GM18868 (cell line): ENCODE measurements around the gene ZNF747.

Experiments used
- ATAC-seq: cut with Tn5 transposase; IDR thresholded peaks from one replicate; pipeline ENCODE4 v1.9.1; 2021; ENCODE audit warnings: mild to moderate bottlenecking, moderate library complexity; ENCODE audit not compliant: unreplicated experiment

ZNF747 gene

DNA sequence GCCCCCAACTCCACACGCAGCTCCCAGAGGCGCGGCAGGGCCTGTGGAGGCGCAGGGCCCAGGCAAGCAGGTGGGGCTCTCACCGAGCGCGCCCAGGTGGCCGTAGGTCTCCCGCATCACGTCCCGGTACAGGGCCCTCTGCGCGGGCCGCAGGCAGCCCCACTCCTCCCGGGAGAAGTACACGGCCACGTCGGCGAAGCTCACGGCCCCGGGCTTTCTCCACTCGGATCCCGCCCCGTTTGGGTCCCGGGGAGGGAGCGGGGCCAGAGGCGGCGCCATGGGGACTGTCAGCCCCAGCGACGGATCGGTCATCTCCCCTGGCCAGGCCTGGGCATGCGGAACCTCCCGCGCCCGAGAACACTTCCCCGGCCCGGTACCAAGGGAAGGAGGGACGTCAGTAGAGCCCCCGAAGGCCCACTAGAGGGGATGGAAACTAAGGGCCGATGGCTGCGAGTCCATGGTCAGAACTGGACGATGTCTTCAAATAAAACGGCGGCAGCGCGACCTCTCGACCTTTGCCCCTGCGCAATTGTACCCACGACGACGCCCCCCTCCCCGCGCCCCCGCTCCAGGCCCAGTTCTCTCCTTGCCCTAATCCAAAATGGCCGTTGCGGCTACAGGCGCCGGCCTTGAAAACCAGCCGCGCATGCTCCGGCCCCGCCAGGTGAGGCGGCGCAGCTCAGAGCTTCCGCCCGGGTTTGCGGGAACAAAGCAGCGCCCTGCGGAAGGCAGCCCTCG, at the start of gene ZNF747:
ZNF747 (minus strand) TSS at position 491 of the 738 bp plus-strand sequence; CDS start at position 312, 179 bp downstream.
- ATAC-seq: peak; percentile 63

DNA sequence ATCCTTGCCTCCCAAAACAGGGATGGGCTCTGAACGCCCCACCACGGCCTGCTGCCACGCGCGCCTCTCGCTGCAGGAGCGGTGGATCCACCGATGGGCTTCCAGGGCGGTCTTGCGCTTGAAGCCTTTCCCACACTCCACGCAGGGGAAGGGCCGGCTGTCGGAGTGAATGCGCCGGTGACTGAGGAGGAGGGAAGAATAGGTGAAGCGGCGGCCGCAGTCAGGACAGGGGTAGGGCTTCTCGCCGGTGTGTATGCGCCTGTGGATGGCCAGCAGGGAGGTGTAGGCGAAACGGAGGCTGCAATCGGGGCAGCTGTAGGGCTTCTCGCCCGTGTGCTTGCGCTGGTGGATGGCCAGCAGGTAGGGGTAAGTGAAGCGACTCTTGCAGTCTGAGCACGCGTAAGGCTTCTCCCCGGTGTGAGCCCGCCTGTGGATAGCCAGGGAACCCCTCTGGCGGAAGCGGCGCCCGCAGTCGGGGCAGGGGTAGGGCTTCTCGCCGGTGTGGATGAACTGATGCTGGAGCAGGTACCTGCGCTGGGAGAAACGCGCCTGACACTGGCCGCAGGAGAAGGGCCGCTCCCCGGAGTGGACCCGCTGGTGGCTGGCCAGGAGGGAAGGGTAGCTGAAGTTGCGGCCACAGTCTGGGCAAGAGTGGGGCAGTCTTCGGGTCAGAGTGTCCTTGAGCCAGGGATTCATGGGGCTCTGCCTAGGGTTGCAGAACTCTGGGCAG, 48.1 kb upstream of the ZNF747 start:
- no peak for ATAC-seq

DNA sequence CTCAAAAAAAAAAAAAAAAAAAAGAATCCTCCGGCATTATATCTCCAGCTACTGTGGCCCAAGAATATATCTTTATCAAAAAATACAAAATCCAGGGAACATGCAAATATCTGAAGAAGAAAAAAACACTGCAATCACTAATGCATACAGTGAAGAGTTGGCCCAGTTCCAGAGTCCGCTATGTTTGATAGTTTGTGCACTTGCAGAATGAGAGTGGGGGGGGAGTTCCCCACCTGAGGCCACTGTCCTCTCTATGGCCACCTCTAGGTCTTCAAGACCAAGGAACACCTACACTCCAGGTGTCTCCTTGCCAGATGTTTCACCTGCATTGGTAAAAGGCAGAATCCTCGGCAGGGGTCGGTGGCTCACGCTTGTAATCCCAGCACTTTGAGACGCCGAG, 46.8 kb upstream of the ZNF747 start:
- no peak for ATAC-seq

DNA sequence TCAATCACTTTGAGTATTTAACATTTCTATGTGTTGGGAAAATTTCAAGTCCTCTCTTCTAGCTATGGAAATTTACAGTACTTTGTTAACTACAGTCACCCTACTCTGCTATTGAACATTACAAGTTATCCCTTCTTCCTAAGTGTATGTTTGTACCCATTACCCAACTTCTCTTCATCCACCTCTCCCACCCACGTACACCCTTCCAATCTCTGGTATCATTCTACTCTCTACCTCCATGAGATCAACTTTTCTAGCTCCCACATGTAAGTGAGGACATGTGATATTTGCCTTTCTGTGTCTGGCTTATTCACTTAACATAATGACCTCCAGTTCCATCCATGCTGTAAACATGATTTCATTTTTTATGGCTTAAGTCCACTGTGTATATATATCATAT, 40.0 kb upstream of the ZNF747 start:
- ATAC-seq: no peak

DNA sequence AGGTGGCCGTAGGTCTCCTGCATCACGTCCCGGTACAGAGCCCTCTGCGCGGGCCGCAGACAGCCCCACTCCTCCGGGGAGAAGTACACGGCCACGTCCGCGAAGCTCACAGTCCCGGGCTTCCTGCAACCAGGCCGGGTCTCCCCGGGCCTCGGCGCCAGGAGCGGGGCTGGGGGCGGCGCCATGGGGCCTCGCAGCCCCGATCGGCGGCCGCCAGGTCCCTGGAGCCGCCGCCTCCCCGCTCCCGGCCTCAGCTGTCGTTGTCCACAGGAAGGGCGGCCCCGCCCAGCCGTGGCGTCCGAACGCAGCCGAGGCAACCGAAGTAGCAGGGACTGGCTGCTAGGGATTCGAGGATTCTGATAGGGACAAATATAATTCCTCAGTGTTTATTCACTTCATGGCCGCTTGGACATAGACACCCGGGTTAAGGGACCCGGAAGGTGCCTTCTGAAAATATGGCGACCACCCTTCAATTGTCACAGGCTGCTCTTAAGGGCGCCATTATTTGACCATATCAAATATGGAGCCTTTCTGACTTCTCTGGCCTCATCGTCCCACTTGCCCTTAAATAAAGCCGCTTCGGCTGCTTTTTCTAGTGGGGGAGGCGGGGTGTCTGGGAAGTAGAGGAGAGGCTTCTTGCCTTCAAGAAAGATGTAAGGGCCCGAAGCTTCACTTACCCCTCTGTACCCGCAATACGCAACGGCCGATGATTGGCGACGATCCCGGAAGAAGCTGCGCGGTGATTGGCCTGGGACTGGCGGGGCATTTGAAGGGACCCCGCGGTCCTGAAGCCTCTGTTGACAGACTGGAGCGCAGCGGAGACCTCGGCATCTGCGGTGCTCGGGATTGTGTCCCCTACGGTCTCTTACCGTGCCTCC, 37.0 kb upstream of the ZNF747 start, which contains the start of gene ZNF688:
ZNF688 (minus strand) TSS at position 270 of the 878 bp plus-strand sequence; CDS start at position 185, 85 bp downstream.
- ATAC-seq: peak; percentile 78

DNA sequence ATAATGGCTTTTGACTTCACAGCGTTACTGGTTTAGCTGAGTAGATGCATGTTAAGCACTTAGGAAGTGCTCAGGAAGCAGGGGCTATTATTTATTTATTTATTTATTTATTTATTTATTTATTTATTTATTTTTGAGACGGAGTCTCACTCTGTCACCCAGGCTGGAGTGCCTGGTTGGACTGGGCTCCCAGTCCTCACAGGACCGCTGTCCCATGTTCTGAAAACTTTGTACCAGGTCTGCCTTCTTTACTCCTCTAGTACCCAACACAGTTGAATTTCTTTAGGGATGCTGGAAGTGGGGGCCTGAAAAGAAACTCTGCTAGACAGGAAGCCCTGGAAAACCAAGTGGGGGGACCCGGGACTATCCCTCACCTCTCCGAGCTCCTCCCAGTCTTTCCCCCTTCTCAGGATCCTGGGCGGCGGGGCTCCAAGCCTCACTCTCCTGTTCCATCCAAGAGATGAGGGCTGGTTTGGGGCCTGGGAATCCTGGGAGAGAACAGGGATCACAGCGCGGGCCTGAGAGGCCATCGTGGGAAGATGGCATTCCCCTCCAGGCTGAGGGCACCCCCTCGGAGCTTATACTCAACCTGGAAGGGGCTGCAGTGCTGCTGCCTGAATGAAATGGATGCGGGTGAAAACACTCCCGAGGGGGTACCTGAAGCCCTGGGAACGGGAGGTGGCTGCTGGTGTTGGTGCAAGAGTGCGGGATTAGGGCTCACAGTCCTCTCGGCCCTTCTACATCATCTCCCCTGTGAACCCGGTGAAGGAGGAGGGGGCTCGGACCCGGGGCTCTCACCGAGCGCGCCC, 36.2 kb upstream of the ZNF747 start:
- ATAC-seq: no peak

DNA sequence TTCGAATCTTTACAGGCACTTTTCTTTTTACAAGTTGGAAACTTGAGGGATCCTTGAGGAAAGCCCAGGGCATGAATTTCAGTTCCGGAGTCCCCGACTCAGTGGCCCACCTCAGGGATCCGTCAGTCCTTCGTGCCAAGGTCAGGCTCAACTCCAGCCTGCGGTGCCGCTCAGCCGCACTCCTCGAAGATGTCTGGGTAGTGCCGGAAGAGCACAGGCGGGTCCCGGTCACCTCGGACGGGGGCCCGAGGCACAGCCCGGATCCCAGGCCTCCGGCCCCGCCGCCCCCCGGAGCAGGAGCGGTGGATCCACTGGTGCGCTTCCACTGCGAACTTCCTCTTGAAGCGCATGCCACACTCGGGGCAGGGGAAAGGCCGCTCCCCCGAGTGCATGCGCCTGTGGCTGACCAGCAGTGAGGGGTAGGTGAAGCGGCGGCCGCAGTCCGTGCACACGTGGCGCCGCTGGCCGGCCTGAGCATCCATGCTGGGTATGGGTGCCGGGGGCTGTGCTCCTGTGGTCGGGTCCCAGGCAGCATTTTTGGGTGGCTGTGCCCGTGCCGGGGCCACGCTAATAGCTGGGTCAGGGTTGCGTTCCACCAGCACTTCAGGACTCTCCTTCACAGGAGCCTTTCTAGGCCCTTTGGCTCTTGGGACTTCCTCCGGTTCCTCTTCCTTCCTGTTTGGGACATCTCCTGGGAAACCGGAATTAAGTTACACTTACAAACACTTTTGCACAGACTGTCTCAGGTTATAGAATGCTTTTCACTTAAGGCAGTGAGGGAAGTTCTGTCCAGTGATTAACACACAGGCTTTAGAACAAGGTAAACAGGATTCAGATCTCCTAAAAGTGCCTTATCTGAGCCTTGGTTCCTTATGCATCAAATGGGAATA, 35.3 kb upstream of the ZNF747 start:
- no peak for ATAC-seq

DNA sequence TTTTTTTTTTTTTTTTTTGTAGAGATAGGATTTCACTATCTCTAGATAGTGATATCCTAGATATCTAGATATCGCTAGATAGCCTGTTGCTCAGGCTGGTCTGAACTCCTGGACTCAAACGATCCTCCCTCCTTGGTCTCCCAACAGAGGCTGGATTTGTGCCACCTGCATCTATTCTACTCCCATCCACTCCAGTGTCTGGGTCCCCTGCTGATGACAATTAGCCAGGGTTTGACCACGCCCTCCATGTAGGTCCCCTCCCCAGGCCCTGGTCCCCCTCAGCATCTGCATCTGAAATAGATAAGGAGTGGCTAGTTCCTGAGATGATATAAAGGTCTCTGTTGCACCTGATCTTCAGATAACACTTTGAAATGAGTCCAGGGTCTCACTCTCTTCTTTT, 34.6 kb upstream of the ZNF747 start:
- ATAC-seq: no peak

DNA sequence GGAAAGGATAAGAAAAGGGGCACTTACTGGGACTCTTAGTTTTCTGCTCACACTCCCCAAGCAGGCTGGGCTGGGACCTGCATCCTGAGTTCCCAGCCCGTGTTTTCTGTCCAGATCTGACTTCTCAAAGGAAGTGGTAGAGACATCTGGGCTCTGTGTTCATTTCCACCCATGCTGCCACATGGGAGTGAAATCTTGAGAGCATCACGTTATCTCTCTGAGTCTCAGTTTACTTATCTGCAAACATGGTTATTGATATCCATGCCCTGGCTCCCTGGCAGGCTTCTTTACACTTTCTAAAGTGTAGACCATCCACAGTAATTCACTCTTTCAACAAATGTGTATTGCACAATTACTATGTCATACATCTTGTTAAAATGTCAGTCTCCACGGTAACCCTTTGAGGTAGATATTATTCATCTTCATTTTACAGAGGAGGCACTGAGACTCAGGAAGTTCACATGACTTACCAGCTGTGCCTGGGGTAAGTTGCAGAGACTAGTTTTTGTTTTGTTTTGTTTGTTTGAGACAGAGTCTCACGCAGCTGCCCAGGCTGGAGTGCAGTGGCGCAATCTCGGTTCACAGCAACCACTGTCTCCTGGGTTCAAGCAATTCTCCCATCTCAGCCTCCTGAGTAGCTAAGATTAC, 33.5 kb upstream of the ZNF747 start:
- no peak for ATAC-seq

DNA sequence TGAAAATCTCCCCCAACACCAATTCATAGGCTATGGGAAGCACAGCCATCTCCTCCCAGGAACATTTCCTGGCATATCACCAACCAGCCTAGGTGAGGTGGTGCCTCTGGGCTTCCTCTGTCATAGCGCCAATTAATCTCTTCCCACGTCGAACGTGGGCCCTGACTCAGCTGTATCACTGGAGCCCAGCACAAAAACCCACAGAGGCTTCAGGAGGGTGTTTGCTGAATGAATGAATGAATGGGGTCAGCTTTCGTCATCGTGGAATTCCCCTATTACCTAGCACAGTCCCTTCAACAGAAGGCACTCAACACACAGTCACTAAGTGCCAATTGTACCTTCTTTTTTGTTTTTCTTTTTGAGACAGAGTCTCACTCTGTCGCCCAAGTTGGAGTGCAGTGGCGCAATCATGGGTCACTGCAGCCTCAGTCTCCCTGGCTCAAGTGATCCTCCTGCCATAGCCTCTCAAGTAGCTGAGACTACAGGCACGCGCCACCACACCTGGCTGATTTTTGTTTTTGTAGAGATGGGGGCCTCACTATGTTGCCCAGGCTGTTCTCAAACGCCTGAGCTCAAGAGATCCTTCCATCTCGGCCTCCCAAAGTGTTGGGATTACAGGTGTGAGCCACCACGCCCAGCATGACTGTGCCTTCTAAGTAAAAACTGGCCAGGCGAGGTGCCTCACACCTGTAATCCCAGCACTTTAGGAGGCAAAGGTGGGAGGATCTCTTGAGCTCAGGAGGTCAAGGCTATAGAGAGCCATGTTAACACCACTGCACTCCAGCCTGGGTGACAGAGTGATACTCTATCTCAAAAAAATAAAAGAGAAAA, 32.7 kb upstream of the ZNF747 start:
- no peak for ATAC-seq

DNA sequence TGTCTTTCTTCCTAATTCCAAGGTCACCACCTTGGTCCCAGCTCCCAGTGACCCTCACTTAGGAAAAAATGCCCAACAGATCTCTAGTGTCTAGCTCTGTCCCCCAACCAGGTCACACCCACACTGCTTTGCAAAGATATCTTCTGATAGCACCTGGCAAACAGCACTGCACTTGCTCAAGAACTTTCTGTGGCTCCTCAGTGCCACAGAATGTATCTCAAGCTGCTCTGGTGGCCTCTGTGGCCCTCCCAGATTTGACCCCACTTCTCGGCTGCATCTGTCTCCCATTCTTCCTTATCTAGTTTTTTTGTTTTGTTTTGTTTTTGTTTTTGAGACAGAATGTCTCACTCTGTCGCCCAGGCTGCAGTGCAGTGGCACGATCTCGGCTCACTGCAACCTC, 31.9 kb upstream of the ZNF747 start:
- ATAC-seq: no peak

DNA sequence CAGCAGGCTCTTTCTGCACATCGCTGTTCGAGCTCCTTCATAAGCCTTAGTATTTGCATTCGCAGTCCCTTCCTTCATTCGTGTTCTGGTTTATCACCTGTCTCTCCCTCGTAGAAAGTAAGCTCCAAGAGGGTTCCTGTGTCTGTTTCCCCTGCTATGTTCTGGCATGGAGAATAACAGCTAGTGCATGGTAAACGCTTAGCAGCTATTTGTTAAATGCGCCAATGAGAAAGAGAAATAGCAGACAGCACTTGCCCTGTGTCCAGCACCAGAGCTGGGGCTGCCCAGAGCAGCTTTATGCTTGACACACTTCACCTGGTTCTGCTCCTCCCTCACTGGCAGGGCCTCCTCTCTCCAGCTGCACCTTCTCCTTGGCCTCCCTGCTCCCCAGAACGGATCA, 31.3 kb upstream of the ZNF747 start:
- ATAC-seq: no peak

DNA sequence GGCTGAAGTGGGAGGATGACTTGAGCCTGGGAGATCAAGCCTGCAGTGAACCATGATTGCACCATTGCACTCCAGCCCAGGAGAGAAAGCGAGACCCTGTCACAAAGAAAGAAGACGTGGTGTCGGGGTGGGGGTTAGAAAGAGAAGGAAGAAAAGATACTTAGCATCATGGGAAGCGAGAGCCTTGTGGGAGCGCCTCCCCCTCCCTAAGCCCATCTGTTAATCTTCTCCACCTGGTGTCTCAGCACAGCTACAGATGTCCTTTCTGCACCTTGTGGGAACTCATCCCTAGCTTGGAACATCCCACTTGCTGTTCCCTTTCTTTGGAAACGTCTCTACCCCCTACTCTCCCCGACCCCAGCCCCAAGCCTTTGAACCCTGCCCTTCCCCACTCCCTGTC, 30.9 kb upstream of the ZNF747 start:
- no peak for ATAC-seq

DNA sequence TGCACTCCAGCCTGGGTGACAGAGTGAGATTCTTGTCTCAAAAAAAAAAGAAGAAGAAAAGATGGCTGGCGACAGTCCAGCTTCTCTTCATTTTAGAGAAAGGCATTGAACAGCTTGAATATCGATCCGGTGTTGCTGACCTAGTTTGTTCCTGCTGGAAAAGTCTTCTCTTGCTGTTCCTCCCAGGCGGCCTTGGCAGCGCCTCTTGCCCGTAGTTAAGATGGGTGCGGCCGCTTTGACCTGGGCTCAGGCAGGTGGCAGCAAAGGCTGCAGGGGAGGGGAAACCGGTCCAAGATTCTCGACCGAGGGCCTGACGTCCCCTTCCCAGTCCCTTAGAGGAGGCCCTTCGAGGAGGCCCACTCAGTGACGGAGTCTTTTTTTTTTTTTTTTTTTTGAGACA, 27.4 kb upstream of the ZNF747 start:
- ATAC-seq: no peak

DNA sequence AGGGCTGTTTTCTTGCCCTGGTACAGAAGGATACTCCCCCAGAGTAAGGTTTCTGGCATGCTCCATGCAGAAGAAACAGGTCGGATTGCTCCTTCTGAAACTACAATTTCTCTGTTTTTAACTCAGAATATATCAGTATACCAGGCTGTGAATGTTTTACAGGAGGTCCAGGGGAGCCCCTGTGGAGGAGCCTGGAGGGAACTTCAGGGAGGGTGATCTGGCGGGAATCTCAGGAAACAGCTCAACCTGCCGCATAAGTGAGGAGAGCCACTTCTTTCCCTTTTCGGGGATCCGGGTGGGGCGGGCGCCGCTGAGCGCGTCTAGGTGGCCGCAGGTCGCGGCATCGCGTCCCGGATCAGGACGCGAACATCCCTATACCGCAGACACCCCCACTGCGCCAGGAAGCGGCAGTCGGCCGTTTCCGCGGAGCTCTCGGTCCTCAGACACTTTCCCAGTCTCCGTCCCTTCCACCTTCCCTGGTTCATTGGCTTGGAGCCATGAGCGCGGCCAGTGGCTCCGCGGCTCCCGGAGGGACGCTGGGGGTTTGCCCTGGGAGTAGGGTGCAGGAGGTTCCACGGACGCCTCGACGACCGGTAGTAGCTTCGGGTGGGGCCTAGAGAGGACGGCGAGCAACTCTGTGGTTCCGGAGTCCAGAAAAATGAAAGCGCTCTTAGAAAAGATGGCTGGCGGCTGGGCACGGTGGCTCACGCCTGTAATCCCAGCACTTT, 26.6 kb upstream of the ZNF747 start:
- no peak for ATAC-seq

DNA sequence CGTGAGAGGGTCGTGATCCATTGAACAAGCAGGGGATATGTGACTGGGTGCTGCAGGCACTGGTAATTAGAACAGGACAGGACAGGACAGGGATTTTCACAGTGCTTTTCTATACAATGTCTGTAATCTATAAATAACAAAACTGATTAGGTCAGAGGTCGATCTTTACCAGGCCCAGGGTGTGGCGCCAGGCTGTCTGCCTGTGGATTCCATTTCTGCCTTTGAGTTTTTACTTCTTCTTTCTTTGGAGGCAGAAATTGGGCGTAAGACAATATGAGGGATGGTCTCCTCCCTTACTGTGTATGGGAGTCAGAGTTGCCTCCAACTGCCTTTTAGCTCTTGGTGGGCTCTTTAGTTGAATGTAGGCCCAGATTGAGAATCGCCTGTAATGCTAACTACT, 25.0 kb upstream of the ZNF747 start:
- no peak for ATAC-seq

DNA sequence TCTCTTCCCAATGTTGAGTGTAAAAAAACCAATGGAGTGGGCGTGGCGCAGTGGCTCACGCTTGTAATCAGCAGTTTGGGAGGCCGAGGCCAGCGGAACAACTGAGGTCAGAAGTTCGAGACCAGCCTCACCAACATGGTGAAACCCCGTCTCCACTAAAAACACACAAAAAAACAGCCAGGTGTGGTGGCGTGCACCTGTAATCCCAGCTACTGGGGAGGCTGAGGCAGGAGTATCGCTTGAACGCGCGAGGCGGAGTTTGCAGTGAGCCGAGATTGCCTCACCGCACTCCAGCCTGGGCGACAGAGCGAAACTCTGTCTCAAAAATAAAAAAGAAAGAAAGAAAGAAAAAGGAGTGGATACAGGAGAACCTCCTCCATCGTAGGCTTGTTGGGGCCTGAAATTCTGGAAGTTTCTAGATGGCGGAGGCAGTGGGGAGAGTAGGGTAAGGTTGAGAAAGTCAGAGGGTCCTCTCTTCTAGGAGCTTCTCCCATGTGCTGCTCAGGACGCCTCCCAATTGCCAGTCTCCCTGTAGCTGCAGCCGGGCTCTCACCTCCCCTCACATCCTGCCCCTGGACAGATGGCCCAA, 24.2 kb upstream of the ZNF747 start:
- no peak for ATAC-seq
